Measurements from ENCODE around the gene CPZ. TPM values are rescaled to one million over a fixed set of nuclear protein-coding genes. Genes with fewer than 3 reads are reported as not detected.
A peak's percentile ranks its signal among the peaks of the same experiment; 100 is the strongest.

Gene CPZ
- total RNA-seq, 1 experiment from 2014 or later: 26.9 TPM

DNA sequence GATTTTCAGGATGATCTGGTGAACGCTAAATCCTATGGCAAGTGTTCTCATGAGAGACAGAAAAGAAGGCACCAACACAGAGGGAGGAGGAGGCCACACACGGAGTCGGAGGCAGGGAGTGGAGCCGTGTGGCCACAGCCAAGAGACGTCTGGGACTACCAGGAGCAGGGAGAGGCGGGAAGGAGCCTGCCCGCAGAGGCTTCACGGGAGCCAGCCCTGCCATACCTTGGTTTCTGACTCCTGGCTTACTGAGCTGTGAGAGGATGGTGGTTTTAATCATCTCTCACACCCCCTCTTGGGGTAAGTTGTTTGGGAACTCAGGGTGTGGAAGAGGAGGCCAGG is 45.8 kb upstream of the CPZ start (continued):
- TF ChIP-seq NFE2L1 (CRISPR knock-in tag; IDR thresholded peaks at IDR 0.05) (no peak), ZNF425 (CRISPR knock-in tag; conservative IDR thresholded peaks at IDR 0.05) (no peak), PRRX2 (CRISPR knock-in tag; IDR thresholded peaks at IDR 0.05) (no peak), PREB (CRISPR knock-in tag; IDR thresholded peaks at IDR 0.05; ENCODE audit: borderline replicate concordance) (no peak), TEAD1 (CRISPR knock-in tag; IDR thresholded peaks at IDR 0.05) (no peak)

DNA sequence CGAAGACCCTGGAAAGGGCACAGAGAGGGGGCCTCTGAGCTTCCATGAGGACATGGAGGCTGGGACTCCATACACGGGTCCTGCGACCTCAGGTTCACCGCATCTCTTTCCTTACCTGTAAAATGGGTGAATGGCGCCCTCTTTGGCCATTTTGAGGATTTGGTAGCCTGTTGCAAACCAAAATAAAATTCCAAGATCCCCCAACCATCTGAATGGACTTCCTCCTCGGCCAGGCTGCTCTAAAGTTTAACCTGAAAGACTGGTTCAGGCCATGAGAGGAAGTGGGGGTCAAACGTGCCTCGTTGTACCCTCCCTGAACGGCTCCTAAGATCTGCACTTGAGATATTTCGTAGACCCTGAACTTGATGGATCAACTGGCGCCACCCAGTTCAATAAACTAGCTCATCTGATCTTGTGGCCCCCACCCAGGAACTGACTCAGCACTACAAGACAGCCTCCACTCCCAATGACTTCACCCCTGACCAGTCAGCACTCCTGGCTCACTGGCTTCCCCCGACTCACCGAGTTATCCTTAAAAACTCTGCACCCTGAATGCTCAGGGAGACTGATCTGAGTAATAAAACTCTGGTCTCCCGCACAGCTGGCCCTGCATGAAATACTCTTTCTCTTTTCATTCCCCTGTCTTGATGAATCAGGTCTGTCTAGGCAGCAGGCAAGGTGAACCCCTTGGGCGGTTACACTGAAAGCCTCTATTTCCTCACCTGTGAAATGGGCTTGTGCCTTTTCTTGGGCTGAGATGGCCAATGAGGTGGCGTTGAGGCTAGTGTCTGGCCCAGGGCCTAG is 45.3 kb upstream of the CPZ start:
- Mint-ChIP-seq H3K36me3 (no peaks in the 10 kb centered on the region), H3K27me3 (ENCODE audit: low read depth) (peaks cover 3% of the 10 kb centered on the region; the same call in 1 of the 2 replicates), H3K9me3 (no peaks in the 10 kb centered on the region), H3K4me3 (no peak overlapping the region), H3K27ac (0 out of 2 replicates have a peak overlapping the region, but pooled peaks have one; percentile 26), H3K4me1 (peaks cover 15% of the 10 kb centered on the region)
- peak; percentile 36 for DNase-seq (ENCODE audit: low spot score)
- peak; percentile 78 for ATAC-seq
- CTCF ChIA-PET: interaction anchor here (0.6 to 4.8 kb wide), 23 partner anchors 10 to 227 kb away, joined by 3 to 32 read pairs (median 5); partner anchors contain the start of genes CPZ and GPR78
- POLR2A ChIA-PET: interaction anchor here (1.9 kb wide), 1 partner anchor 45 kb away, joined by 5 read pairs; the partner anchor contains the start of gene CPZ
- no peak for TF ChIP-seq ERG (CRISPR knock-in tag; IDR thresholded peaks at IDR 0.05)
- TF ChIP-seq SP1 (CRISPR knock-in tag; conservative IDR thresholded peaks at IDR 0.05): no peak
- TF ChIP-seq ELF4 (CRISPR knock-in tag; IDR thresholded peaks at IDR 0.05; ENCODE audit: low read depth): no peak
- no peak for TF ChIP-seq HMGA2 (CRISPR knock-in tag; IDR thresholded peaks at IDR 0.05)
- no peak for TF ChIP-seq NFYB (CRISPR knock-in tag; conservative IDR thresholded peaks at IDR 0.05; ENCODE audit: low read depth)
- TF ChIP-seq GTF2I (CRISPR knock-in tag; conservative IDR thresholded peaks at IDR 0.05): 0 out of 2 replicates have a peak, but pooled peaks have one; percentile 30
- TF ChIP-seq, protein P1, sequence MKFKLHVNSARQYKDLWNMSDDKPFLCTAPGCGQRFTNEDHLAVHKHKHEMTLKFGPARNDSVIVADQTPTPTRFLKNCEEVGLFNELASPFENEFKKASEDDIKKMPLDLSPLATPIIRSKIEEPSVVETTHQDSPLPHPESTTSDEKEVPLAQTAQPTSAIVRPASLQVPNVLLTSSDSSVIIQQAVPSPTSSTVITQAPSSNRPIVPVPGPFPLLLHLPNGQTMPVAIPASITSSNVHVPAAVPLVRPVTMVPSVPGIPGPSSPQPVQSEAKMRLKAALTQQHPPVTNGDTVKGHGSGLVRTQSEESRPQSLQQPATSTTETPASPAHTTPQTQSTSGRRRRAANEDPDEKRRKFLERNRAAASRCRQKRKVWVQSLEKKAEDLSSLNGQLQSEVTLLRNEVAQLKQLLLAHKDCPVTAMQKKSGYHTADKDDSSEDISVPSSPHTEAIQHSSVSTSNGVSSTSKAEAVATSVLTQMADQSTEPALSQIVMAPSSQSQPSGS (CRISPR knock-in tag; IDR thresholded peaks at IDR 0.05; ENCODE audit: borderline replicate concordance, low read depth): no peak
- TF ChIP-seq FOXK1 (CRISPR knock-in tag; IDR thresholded peaks at IDR 0.05): no peak
- no peak for TF ChIP-seq CBFB (CRISPR knock-in tag; IDR thresholded peaks at IDR 0.05; ENCODE audit: low read depth)
- TF ChIP-seq MAX (CRISPR knock-in tag; IDR thresholded peaks at IDR 0.05): peak; percentile 32; the same call in 1 of the 2 replicates
- TF ChIP-seq SMAD4 (CRISPR knock-in tag; IDR thresholded peaks at IDR 0.05): no peak
- TF ChIP-seq ZNF219 (CRISPR knock-in tag; IDR thresholded peaks at IDR 0.05; ENCODE audit: borderline replicate concordance): no peak
- TF ChIP-seq ESRRA (CRISPR knock-in tag; IDR thresholded peaks at IDR 0.05; ENCODE audit: borderline replicate concordance): no peak
- TF ChIP-seq TEAD4 (CRISPR knock-in tag; IDR thresholded peaks at IDR 0.05): no peak
- no peak for TF ChIP-seq E2F5 (CRISPR knock-in tag; IDR thresholded peaks at IDR 0.05)
- TF ChIP-seq EMX1 (CRISPR knock-in tag; IDR thresholded peaks at IDR 0.05): no peak
- peak; percentile 63 for TF ChIP-seq CTCF (IDR thresholded peaks at IDR 0.05)
- no peak for TF ChIP-seq FOXJ3 (CRISPR knock-in tag; IDR thresholded peaks at IDR 0.05; ENCODE audit: borderline replicate concordance)
- no peak for TF ChIP-seq ZNF317 (CRISPR knock-in tag; IDR thresholded peaks at IDR 0.05; ENCODE audit: borderline replicate concordance, low read depth)
- no peak for TF ChIP-seq ZSCAN18 (CRISPR knock-in tag; IDR thresholded peaks at IDR 0.05)
- TF ChIP-seq ZNF416 (CRISPR knock-in tag; IDR thresholded peaks at IDR 0.05): no peak
